Osteoblast (primary cell): Measurements from ENCODE around the gene HYOU1. TPM values are rescaled to one million over a fixed set of nuclear protein-coding genes. Genes with fewer than 3 reads are reported as not detected.

Source experiments
- DNase-seq: peaks from one replicate; pipeline ENCODE4 v3.0.0; 2011; ENCODE audit warnings: low spot score, mixed read lengths; ENCODE audit not compliant: insufficient read length; ENCODE audit errors: missing footprints
- H2AFZ ChIP-seq: 2 replicates; pipeline ENCODE4 v1.6.0; 2011; ENCODE audit warnings: mild to moderate bottlenecking, low read length
- H3K27ac ChIP-seq: 2 replicates; pipeline ENCODE4 v1.5.1; 2011; ENCODE audit warnings: mild to moderate bottlenecking, low read depth, low read length, moderate library complexity
- H3K27me3 ChIP-seq: 2 replicates; pipeline ENCODE4 v1.6.0; 2012; ENCODE audit warnings: mild to moderate bottlenecking, control low read depth, inconsistent platforms, low read length, moderate library complexity; ENCODE audit not compliant: insufficient read depth
- H3K36me3 ChIP-seq: 2 replicates; pipeline ENCODE4 v1.5.1; 2011; ENCODE audit warnings: mild to moderate bottlenecking, low read length, control low read depth, moderate library complexity; ENCODE audit not compliant: insufficient read depth
- H3K4me1 ChIP-seq: 2 replicates; pipeline ENCODE4 v1.5.1; 2011; ENCODE audit warnings: mild to moderate bottlenecking, low read length, control low read depth, moderate library complexity; ENCODE audit not compliant: insufficient read depth
- H3K4me2 ChIP-seq: 2 replicates; pipeline ENCODE4 v1.6.0; 2011; ENCODE audit warnings: mild to moderate bottlenecking, low read length; ENCODE audit not compliant: insufficient read depth
- H3K4me3 ChIP-seq: fragments of 200-600 bp; sonication (generic); 3 replicates; pipeline ENCODE4 v1.5.1; 2012; ENCODE audit warnings: mild to moderate bottlenecking, low read length, inconsistent platforms; ENCODE audit not compliant: insufficient read depth
- H3K79me2 ChIP-seq: 2 replicates; pipeline ENCODE4 v1.6.0; 2012; ENCODE audit warnings: mild to moderate bottlenecking, low read length, control low read depth, inconsistent platforms; ENCODE audit not compliant: insufficient read depth
- H3K9me3 ChIP-seq: 2 replicates; pipeline ENCODE4 v1.5.1; 2011; ENCODE audit warnings: low read depth, low read length, control low read depth
- H4K20me1 ChIP-seq: 2 replicates; pipeline ENCODE4 v1.6.0; 2012; ENCODE audit warnings: mild to moderate bottlenecking, low read length, control low read depth; ENCODE audit not compliant: insufficient read depth
- CTCF ChIP-seq: IDR thresholded peaks from 2 replicates; pipeline ENCODE4 v1.5.1; 2011; ENCODE audit warnings: mild to moderate bottlenecking, low read depth, low read length, moderate library complexity; ENCODE audit errors: extremely low read depth
- total RNA-seq: library from RNA; depleted of rRNA; stranded (reverse); fragments of >200 nt; gene quantifications from 2 replicates; pipeline ENCODE4 v1.2.3, GENCODE V29; 2012

HYOU1 gene
- total RNA-seq, 1 donor, result 117 TPM

GRCh38 chr11:119025978-119026766 is 30.8 kb downstream of the HYOU1 start:
- Histone ChIP-seq H3K4me2 (no peak overlapping the region), H3K4me3 (no peak overlapping the region), H3K27ac (no peak overlapping the region), H3K27me3 (no peaks in the 10 kb centered on the region), H3K4me1 (peaks cover 10% of the 10 kb centered on the region), H4K20me1 (peaks cover 6% of the 10 kb centered on the region), H3K36me3 (peaks cover 35% of the 10 kb centered on the region), H3K79me2 (peaks cover 16% of the 10 kb centered on the region), H3K9me3 (no peaks in the 10 kb centered on the region), H2AFZ (no peak overlapping the region)
- no peak for DNase-seq
- no peak for TF ChIP-seq CTCF

DNA sequence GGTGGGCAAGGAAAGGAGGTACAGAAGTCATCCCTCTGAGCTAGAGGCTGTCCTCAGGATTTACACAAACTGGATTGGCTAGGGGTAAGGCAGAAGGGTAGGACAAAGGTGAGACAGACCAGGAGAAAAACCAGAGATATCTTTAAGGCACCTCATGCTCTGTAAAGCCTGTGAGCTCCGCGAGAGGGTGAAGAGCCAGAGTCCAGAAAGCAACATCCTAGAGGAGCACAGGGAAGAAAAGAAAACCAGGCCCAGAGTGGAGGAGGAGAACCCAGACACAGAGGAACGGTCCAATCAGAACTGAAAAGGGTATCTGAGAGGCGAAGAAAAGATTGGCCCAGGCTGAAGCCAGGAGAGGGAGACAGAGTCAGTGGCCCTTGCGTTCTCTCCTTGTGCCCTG is 31.5 kb downstream of the HYOU1 start:
- Histone ChIP-seq H3K4me3 (no peak overlapping the region), H3K4me2 (no peak overlapping the region), H3K27ac (no peak overlapping the region), H3K4me1 (peaks cover 10% of the 10 kb centered on the region), H4K20me1 (peaks cover 7% of the 10 kb centered on the region), H2AFZ (no peak overlapping the region), H3K79me2 (peaks cover 23% of the 10 kb centered on the region), H3K36me3 (peaks cover 38% of the 10 kb centered on the region), H3K9me3 (no peaks in the 10 kb centered on the region), H3K27me3 (no peaks in the 10 kb centered on the region)
- DNase-seq, result no peak
- TF ChIP-seq CTCF, result no peak

DNA sequence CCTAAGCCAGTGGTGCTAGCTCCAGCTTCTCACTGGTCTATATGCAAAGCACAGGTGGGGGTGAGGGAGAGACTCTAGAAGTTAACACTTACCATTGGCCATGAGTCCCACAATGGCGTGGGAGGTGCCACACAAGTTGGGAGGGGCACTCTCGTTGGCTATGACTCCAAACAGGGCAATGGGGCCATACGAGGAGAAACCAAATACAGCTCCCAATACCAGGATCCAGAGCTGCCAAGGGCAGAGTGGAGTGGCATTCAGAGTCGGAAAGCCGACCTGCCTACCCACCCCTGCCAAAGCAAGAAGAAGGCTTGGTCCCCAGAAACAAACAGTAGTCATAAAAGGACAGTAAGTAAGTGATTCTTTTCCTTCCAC is 31.9 kb downstream of the HYOU1 start:
- Histone ChIP-seq H3K4me1 (peaks cover 12% of the 10 kb centered on the region), H3K27me3 (no peaks in the 10 kb centered on the region), H3K9me3 (no peaks in the 10 kb centered on the region), H3K79me2 (peaks cover 27% of the 10 kb centered on the region), H3K27ac (no peak overlapping the region), H3K36me3 (peaks cover 38% of the 10 kb centered on the region), H4K20me1 (peaks cover 9% of the 10 kb centered on the region), H2AFZ (no peak overlapping the region), H3K4me3 (no peak overlapping the region), H3K4me2 (no peak overlapping the region)
- DNase-seq, result no peak
- TF ChIP-seq CTCF, result no peak

DNA sequence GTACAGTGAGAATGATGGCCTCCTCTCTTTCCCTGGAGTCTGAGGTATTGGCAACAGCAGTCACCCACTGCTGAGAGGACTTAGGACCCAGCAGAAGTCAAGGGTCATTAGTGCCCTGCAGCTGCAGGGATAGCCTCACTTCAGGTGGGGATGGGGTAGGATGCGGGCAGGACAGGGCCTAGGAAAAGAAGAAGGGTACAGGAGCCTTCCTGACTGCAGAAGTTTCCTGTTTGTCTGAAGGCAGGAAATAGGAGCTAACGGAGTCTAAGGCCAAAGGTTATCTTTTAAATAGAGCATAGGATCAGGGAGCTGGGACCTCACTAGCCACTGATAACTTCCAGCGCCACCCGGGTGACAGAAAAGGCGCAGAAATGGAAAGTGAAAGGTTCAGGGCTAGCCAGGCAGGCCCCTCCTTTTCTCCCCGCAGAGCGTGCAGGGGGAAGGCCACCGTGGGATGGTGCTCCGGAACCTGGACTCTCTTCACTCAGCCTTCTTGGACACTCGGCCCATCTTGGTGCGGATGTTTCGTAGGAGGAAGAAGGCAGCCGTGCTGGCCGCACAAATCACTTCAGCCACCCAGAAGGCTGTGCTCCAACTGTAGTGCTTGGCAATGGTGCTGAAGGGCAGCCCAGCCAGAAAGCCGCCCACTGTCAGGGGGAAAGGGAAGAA is 32.4 kb downstream of the HYOU1 start:
- TF ChIP-seq CTCF, result no peak
- Histone ChIP-seq H3K4me3 (no peak overlapping the region), H3K27me3 (no peaks in the 10 kb centered on the region), H3K4me2 (no peak overlapping the region), H2AFZ (no peak overlapping the region), H3K4me1 (peaks cover 11% of the 10 kb centered on the region), H3K36me3 (peaks cover 38% of the 10 kb centered on the region), H3K9me3 (no peaks in the 10 kb centered on the region), H3K79me2 (peaks cover 32% of the 10 kb centered on the region), H4K20me1 (peaks cover 14% of the 10 kb centered on the region), H3K27ac (no peak overlapping the region)
- no peak for DNase-seq
